Esophagus squamous epithelium (tissue), 4 donors: ENCODE results near the gene CHST3.
A peak's percentile ranks its signal among the peaks of the same experiment; 100 is the strongest.

Experiments
- POLR2A ChIP-seq, 4 donors: fragments of 450-650 bp; IDR thresholded peaks; one replicate each; pipeline ENCODE4 v1.6.1; 2017; ENCODE audit warnings: antibody characterized with exemption in 4 of 4, mild to moderate bottlenecking in 4 of 4, moderate library complexity in 3 of 4
- TF ChIP-seq, protein P1 (sequence below), 6 experiments: fragments of 450-650 bp in 4 of 6; fragments of 200-600 bp in 2 of 6; sonication (generic) in 2 of 6; IDR thresholded peaks; one replicate each; pipeline ENCODE4 v1.5.1; 2016 to 2019; ENCODE audit warnings: antibody characterized with exemption in 6 of 6, mild to moderate bottlenecking in 4 of 6, moderate library complexity in 4 of 6

GRCh38 chr10:71963351-71964097 lies 671 bp upstream of the CHST3 start:
- TF ChIP-seq, protein P1, sequence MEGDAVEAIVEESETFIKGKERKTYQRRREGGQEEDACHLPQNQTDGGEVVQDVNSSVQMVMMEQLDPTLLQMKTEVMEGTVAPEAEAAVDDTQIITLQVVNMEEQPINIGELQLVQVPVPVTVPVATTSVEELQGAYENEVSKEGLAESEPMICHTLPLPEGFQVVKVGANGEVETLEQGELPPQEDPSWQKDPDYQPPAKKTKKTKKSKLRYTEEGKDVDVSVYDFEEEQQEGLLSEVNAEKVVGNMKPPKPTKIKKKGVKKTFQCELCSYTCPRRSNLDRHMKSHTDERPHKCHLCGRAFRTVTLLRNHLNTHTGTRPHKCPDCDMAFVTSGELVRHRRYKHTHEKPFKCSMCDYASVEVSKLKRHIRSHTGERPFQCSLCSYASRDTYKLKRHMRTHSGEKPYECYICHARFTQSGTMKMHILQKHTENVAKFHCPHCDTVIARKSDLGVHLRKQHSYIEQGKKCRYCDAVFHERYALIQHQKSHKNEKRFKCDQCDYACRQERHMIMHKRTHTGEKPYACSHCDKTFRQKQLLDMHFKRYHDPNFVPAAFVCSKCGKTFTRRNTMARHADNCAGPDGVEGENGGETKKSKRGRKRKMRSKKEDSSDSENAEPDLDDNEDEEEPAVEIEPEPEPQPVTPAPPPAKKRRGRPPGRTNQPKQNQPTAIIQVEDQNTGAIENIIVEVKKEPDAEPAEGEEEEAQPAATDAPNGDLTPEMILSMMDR (IDR thresholded peaks at IDR 0.05) = no peak
- TF ChIP-seq POLR2A (IDR thresholded peaks at IDR 0.05) = peak in 2 of 4 donors; percentile 14 to 21
